ENCODE results near the gene BAG3.

Gene BAG3

DNA sequence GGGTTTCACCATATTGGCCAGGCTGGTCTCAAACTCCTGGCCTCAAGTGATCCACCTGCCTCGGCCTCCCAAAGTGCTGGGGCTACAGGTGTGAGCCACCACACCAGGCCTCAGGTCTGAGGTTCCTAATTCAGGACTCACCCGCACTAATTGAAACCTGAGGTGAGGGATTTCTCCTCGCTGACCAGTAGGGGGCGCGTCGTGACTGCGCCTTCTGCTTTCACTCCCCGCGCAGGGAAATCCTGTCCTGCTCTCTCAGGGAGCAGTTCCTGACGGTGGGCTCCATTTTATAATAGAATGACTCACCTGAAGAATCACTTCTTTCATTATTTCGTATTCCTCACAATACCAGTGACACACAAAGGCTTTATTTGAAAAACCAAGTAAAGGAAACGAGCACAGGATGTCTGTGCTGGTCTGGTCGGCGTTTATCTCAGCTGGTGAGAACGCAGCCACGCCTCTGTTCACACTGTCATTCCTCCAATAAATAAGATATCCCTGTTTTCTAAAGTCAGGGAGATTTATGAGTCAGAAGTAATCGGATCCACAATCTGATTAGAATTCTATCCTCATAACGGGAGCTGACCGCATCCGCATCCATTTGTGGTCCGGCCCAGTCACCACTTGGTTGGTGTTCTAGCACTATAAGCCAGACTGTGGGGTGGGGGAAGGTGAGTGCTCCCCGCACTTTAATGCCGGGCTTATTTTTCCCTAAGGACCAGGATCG is 35.4 kb downstream of the BAG3 start:
- no peaks in the 10 kb centered on the region for H3K9me3 ChIP-seq (replicated peaks; ENCODE audit: low read length)
- H3K36me3 ChIP-seq (ENCODE audit: insufficient read depth, low read length) = no peaks in the 10 kb centered on the region

DNA sequence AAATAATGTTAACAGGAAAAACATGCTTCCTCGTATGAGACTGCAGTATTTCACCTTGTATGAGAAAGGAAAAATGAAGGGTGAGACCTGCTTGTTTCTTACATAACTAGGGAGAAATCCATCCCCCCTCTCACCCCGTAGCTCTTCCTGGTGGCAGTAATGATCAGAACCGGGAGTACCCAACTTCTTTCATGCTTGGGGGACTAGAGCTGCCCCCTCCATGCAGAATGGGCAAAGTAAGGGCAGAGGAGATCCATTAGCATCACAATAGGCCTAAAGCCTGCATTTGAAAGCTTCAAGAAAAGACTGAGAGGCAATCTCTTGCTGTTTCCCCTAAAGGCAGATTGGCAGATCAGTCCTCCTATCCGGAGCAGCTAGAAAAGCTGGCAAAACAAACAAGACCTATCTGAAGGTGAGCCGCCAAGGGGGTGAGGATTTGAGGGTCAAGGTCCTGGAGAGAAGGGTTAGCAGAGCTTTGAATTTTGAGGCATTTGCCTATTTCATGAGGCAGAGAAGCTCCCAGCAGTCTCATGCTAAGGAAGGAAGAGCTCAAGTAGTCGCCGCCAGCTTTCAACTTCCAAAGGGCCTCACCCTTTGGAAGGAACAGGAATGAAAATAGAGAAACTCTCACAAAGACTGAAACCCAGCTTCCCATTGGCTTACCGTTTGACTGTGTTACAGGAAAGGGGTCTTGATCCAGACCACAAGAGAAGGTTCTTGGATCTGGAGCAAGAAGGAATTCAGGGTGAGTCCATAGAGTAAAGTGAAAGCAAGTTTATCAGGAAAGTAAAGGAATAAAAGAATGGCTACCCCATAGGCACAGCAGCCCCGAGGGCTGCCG is 36.2 kb downstream of the BAG3 start:
- Histone ChIP-seq H3K36me3 (ENCODE audit: insufficient read depth, low read length) (no peaks in the 10 kb centered on the region), H3K9ac (ENCODE audit: low read depth, low read length) (no peak overlapping the region), H3K27me3 (ENCODE audit: control insufficient read depth, insufficient read depth, low read length) (no peaks in the 10 kb centered on the region), H3K4me1 (ENCODE audit: control insufficient read depth, insufficient read depth, low read length) (peaks cover 9% of the 10 kb centered on the region), H3K4me2 (ENCODE audit: low read length) (peak overlapping the region; percentile 64), H3K4me3 (ENCODE audit: low read length) (no peak overlapping the region), H3K9me3 (replicated peaks; ENCODE audit: low read length) (no peaks in the 10 kb centered on the region)

More for the DNA sequence above, 35.4 kb downstream of the BAG3 start:
- H3K27me3 ChIP-seq (ENCODE audit: control insufficient read depth, insufficient read depth, low read length) = no peaks in the 10 kb centered on the region
- H3K4me2 ChIP-seq (ENCODE audit: low read length) = peak overlapping the region; percentile 64
- H3K4me1 ChIP-seq (ENCODE audit: control insufficient read depth, insufficient read depth, low read length) = peaks cover 17% of the 10 kb centered on the region
- no peak overlapping the region for H3K4me3 ChIP-seq (ENCODE audit: low read length)
- peak overlapping the region; percentile 17 for H3K9ac ChIP-seq (ENCODE audit: low read depth, low read length)

DNA sequence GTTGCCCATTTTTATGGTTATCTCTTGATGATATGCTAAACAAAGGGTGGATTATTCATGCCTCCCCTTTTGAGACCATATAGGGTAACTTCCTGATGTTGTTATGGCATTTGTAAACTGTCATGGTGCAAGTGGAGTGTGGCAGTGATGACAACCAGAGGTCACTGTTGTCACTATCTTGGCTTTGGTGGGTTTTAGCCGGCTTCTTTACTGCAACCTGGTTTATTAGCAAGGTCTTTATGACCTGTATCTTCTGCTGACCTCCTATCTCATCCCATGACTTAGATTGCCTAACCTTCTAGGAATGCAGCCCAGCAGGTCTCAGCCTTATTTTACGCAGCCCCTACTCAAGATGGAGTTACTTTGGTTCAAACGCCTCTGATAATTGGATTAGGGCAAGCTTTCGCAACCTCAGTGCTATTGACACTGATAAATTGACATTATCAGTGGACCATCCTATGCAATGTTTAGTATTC is 36.9 kb downstream of the BAG3 start:
- Histone ChIP-seq H3K27me3 (ENCODE audit: control insufficient read depth, insufficient read depth, low read length) (no peaks in the 10 kb centered on the region), H3K4me3 (ENCODE audit: low read length) (no peak overlapping the region), H3K9me3 (replicated peaks; ENCODE audit: low read length) (no peaks in the 10 kb centered on the region), H3K36me3 (ENCODE audit: insufficient read depth, low read length) (no peaks in the 10 kb centered on the region), H3K4me2 (ENCODE audit: low read length) (no peak overlapping the region), H3K9ac (ENCODE audit: low read depth, low read length) (no peak overlapping the region), H3K4me1 (ENCODE audit: control insufficient read depth, insufficient read depth, low read length) (peaks cover 8% of the 10 kb centered on the region)

DNA sequence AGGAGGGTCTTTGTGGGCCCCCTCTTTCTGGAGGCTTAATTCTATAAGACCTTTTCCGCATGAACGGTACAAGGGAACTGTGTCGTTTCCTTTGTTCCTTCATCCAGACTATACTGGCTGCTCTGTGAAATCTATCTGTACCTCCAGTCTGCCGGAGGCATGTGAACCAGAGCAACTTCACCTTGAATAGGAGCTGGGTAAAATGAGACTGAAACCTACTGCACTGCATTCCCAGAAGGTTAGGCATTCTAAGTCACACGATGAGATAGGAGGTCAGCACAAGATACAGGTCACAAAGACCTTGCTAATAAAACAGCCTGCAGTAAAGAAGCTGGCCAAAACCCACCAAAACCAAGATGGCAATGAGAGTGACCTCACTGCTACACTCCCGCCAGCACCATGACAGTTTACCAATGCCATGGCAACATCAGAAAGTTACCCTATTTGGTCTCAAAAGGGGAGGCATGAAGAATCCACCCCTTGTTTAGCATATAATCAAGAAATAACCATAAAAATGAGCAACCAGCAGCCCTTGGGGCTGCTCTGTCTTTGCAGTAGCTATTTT is 37.9 kb downstream of the BAG3 start:
- Histone ChIP-seq H3K9me3 (replicated peaks; ENCODE audit: low read length) (no peaks in the 10 kb centered on the region), H3K27me3 (ENCODE audit: control insufficient read depth, insufficient read depth, low read length) (no peaks in the 10 kb centered on the region), H3K4me3 (ENCODE audit: low read length) (no peak overlapping the region), H3K4me2 (ENCODE audit: low read length) (no peak overlapping the region), H3K9ac (ENCODE audit: low read depth, low read length) (no peak overlapping the region), H3K4me1 (ENCODE audit: control insufficient read depth, insufficient read depth, low read length) (peaks cover 8% of the 10 kb centered on the region), H3K36me3 (ENCODE audit: insufficient read depth, low read length) (no peaks in the 10 kb centered on the region)

DNA sequence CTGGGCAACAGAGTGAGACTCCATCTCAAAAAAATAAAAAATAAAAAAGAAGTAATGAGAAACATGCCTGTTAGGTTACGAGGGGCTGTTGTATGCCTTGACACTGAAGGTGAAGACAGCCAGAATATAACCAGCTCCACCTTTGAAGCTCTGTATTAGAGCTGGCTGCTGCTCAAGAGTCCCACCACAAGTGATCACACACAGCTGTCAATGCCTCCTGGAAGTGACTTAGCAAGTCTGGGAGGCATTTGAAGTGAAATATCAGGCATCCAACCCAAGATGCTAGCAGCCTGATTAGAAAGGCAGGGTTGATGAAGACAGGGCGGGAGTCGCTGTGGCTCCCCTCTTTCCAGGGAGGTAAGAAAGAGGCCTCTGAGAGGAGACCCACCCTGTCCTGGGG is 40.5 kb downstream of the BAG3 start:
- no peak overlapping the region for H3K4me2 ChIP-seq (ENCODE audit: low read length)
- H3K4me3 ChIP-seq (ENCODE audit: low read length) = no peak overlapping the region
- peaks cover 4% of the 10 kb centered on the region for H3K27me3 ChIP-seq (ENCODE audit: control insufficient read depth, insufficient read depth, low read length)
- H3K9me3 ChIP-seq (replicated peaks; ENCODE audit: low read length) = no peaks in the 10 kb centered on the region
- peaks cover 6% of the 10 kb centered on the region for H3K4me1 ChIP-seq (ENCODE audit: control insufficient read depth, insufficient read depth, low read length)
- H3K9ac ChIP-seq (ENCODE audit: low read depth, low read length) = no peak overlapping the region
- H3K36me3 ChIP-seq (ENCODE audit: insufficient read depth, low read length) = no peaks in the 10 kb centered on the region

DNA sequence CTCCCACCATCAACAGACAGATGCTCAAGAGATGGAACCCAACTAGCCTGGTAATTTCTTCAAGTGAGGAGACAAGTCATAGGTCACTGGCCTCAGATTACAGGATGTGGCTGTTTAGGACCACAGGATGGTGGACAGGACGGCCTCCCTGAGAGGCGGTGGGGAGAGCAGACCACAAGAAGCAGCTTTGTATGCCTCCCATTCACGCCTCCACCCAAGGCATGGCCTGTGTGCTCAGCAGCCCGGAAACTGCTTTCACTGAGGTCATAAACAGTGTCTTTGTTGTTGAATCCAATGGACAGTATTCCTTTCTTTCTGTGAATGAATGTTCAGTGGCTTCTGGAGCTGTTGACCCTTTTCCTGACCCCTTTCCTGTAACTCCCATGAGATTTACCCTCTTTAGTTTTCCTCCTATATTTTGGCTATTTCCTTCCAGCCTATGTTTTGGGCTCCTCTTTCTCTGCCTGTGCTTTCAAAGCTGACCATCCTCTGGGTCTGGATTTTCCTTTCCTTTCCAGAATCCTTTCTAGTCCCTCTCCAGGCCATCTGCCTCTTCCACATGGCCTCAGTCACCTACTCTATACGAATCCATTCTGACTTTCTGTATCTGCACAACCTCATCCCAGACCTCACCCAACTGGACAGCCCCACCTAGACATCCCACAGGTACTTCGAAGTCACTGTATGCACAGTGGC is 42.2 kb downstream of the BAG3 start:
- no peak overlapping the region for H3K9ac ChIP-seq (ENCODE audit: low read depth, low read length)

GRCh38 chr10:119694608-119695007 is 43.4 kb downstream of the BAG3 start:
- no peak overlapping the region for H3K4me2 ChIP-seq (ENCODE audit: low read length)
- H3K36me3 ChIP-seq (ENCODE audit: insufficient read depth, low read length) = no peaks in the 10 kb centered on the region
- no peak overlapping the region for H3K9ac ChIP-seq (ENCODE audit: low read depth, low read length)
- peaks cover 4% of the 10 kb centered on the region for H3K27me3 ChIP-seq (ENCODE audit: control insufficient read depth, insufficient read depth, low read length)
- no peaks in the 10 kb centered on the region for H3K9me3 ChIP-seq (replicated peaks; ENCODE audit: low read length)
- no peaks in the 10 kb centered on the region for H3K4me1 ChIP-seq (ENCODE audit: control insufficient read depth, insufficient read depth, low read length)
- H3K4me3 ChIP-seq (ENCODE audit: low read length) = no peak overlapping the region

More for the DNA sequence above, 42.2 kb downstream of the BAG3 start:
- Histone ChIP-seq H3K9me3 (replicated peaks; ENCODE audit: low read length) (no peaks in the 10 kb centered on the region), H3K27me3 (ENCODE audit: control insufficient read depth, insufficient read depth, low read length) (peaks cover 4% of the 10 kb centered on the region), H3K36me3 (ENCODE audit: insufficient read depth, low read length) (no peaks in the 10 kb centered on the region), H3K4me3 (ENCODE audit: low read length) (no peak overlapping the region), H3K4me2 (ENCODE audit: low read length) (no peak overlapping the region), H3K4me1 (ENCODE audit: control insufficient read depth, insufficient read depth, low read length) (no peaks in the 10 kb centered on the region)

DNA sequence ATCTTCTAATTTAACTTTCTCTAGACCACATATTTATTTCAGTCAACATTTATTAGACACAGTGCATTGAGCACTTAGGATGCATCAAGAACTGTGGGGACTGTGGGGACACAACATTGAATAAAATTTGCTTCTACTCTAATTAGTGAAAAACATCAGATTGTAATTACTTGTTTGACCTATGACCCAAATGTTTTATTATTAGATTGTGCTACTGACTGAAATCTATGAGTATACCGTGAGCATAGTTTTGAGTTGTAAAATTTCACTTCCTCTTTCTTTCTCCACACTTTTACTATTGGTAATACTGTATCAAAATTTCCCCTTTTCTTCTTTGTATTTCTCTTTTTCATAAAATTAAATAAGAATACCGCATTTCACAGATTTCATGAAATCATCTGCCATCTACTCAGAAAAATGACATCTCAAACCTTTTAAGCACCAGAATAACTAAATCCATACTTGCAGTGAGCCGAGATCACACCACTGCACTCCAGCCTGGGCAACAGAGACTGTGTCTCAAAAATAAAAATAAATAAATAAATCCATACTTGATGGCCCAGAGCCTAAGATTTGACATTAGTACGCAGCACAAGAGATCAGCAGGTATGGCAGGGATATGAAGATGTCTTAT is 49.3 kb downstream of the BAG3 start:
- Histone ChIP-seq H3K4me3 (ENCODE audit: low read length) (no peak overlapping the region), H3K27me3 (ENCODE audit: control insufficient read depth, insufficient read depth, low read length) (peaks cover 4% of the 10 kb centered on the region), H3K36me3 (ENCODE audit: insufficient read depth, low read length) (no peaks in the 10 kb centered on the region), H3K4me2 (ENCODE audit: low read length) (no peak overlapping the region), H3K4me1 (ENCODE audit: control insufficient read depth, insufficient read depth, low read length) (peaks cover 5% of the 10 kb centered on the region), H3K9me3 (replicated peaks; ENCODE audit: low read length) (no peaks in the 10 kb centered on the region), H3K9ac (ENCODE audit: low read depth, low read length) (no peak overlapping the region)

DNA sequence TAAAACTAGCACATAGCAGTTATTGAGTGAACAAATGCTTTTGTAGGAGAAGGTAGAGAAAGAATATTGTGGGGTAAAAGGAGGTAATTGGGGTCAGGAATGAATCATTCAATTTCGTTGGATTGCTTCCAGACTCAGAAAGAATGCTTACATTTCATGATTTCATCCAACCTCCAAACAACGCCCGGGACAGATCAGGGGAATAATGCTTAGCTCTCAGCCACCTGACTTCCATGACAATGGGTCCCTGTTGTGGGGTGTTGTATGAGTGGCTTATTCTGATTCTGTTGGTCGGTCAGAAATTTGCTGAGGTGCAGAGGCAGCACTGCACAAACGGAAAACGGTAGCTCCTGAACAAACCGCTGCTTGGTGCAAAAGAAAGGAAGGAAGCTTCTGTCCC is 50.7 kb downstream of the BAG3 start:
- Histone ChIP-seq H3K4me1 (ENCODE audit: control insufficient read depth, insufficient read depth, low read length) (peaks cover 5% of the 10 kb centered on the region), H3K4me2 (ENCODE audit: low read length) (no peak overlapping the region), H3K36me3 (ENCODE audit: insufficient read depth, low read length) (no peaks in the 10 kb centered on the region), H3K27me3 (ENCODE audit: control insufficient read depth, insufficient read depth, low read length) (no peaks in the 10 kb centered on the region), H3K4me3 (ENCODE audit: low read length) (no peak overlapping the region), H3K9ac (ENCODE audit: low read depth, low read length) (no peak overlapping the region), H3K9me3 (replicated peaks; ENCODE audit: low read length) (no peaks in the 10 kb centered on the region)

DNA sequence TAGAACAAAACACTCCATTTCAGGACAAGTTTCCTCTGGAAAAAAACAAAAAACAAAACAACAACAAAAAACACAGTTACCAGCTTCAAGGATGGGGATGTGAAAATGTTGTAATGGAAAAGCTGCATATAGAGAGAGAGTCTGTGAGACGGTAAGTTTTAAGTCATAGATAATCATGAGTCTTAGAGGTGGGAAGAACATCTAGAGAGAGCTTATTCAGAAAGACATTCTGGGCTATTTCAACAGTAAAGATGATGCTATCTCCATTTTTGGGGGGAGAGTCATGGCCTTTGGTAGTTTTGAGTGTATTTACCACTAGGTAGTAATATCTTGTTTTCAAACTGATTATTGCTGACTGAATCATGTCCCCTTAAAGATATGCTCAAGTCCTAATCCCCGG is 51.4 kb downstream of the BAG3 start:
- H3K4me3 ChIP-seq (ENCODE audit: low read length) = no peak overlapping the region
- H3K36me3 ChIP-seq (ENCODE audit: insufficient read depth, low read length) = no peaks in the 10 kb centered on the region
- no peak overlapping the region for H3K9ac ChIP-seq (ENCODE audit: low read depth, low read length)
- H3K27me3 ChIP-seq (ENCODE audit: control insufficient read depth, insufficient read depth, low read length) = no peaks in the 10 kb centered on the region
- peaks cover 5% of the 10 kb centered on the region for H3K4me1 ChIP-seq (ENCODE audit: control insufficient read depth, insufficient read depth, low read length)
- no peak overlapping the region for H3K4me2 ChIP-seq (ENCODE audit: low read length)
- H3K9me3 ChIP-seq (replicated peaks; ENCODE audit: low read length) = no peaks in the 10 kb centered on the region
